BLaER1 (cell line): ENCODE results near the gene DAZL.

ENCODE experiments used
- H3K27ac ChIP-seq: shearing (Covaris generic); formaldehyde crosslinking; 2 replicates; pipeline ENCODE4 v1.8.1; 2022
- H3K27me3 ChIP-seq: shearing (Covaris generic); formaldehyde crosslinking; 2 replicates; pipeline ENCODE4 v1.8.1; 2022
- H3K36me3 ChIP-seq: shearing (Covaris generic); formaldehyde crosslinking; 2 replicates; pipeline ENCODE4 v1.8.1; 2022
- H3K4me1 ChIP-seq: shearing (Covaris generic); formaldehyde crosslinking; 2 replicates; pipeline ENCODE4 v1.8.1; 2022
- H3K4me2 ChIP-seq: shearing (Covaris generic); formaldehyde crosslinking; 2 replicates; pipeline ENCODE4 v1.8.1; 2022
- H3K4me3 ChIP-seq: shearing (Covaris generic); formaldehyde crosslinking; 2 replicates; pipeline ENCODE4 v1.8.1; 2022
- H3K9ac ChIP-seq: shearing (Covaris generic); formaldehyde crosslinking; 2 replicates; pipeline ENCODE4 v1.8.1; 2022
- H3K9me3 ChIP-seq: shearing (Covaris generic); formaldehyde crosslinking; 2 replicates; pipeline ENCODE4 v1.8.1; 2022
- H4K20me1 ChIP-seq: shearing (Covaris generic); formaldehyde crosslinking; 2 replicates; pipeline ENCODE4 v1.8.1; 2022
- Cebpa-rat ChIP-seq: shearing (Covaris generic); IDR thresholded peaks from 2 replicates; pipeline ENCODE4 v1.8.1; 2022

The DAZL gene

DNA sequence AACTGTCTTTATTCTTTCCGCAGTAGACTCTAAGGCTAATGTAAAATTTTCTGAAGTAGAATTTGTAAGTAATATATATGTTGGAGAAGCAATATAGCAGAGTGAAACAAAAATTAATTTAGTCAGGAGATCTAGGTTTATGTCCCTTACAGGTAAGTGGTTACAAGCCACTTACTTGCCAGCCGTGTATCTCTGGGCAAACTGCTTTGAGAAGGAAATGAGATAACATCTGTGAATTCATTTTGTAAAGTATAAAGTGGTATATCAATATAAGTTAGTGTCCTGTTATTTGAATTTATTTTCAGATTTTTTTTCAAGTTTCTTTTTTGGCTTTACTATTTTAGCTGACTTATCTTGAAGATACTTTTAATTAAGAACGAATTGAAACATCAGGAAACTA lies 5.5 kb downstream of the DAZL start:
- Histone ChIP-seq H3K27ac (no peak overlapping the region), H3K4me2 (no peak overlapping the region), H3K27me3 (no peaks in the 10 kb centered on the region), H3K36me3 (no peaks in the 10 kb centered on the region), H4K20me1 (no peaks in the 10 kb centered on the region), H3K9ac (no peak overlapping the region), H3K4me1 (no peaks in the 10 kb centered on the region), H3K4me3 (no peak overlapping the region), H3K9me3 (no peaks in the 10 kb centered on the region; the same call in 1 of the 2 replicates)
- TF ChIP-seq Cebpa-rat, result no peak

GRCh38 chr3:16596352-16597032 lies 8.7 kb downstream of the DAZL start:
- Histone ChIP-seq H3K9ac (no peak overlapping the region), H3K36me3 (no peaks in the 10 kb centered on the region), H3K4me2 (no peak overlapping the region), H4K20me1 (no peaks in the 10 kb centered on the region), H3K4me1 (no peaks in the 10 kb centered on the region), H3K4me3 (no peak overlapping the region), H3K27me3 (no peaks in the 10 kb centered on the region), H3K27ac (no peak overlapping the region), H3K9me3 (no peaks in the 10 kb centered on the region)
- TF ChIP-seq Cebpa-rat, result no peak

DNA sequence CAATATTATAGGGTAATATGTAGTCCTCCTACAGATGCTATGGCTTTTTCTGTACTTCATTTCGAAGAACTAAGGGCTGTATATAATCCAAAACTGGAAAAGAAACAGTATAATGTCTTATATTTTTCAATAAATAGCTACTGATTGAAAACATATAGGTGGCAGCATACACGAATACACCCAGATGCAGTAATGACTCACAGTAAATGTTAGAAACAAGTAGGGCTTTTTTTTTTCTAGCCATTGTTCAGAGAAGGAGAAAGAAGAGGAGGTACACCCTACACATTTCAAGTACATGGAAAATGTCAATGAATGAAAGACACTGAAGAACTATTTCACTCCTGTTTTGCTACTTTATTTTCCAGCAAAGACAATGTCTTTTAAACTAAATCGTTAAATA lies 9.4 kb downstream of the DAZL start:
- H3K27me3 ChIP-seq, result no peaks in the 10 kb centered on the region
- H3K9ac ChIP-seq, result no peak overlapping the region
- no peaks in the 10 kb centered on the region for H4K20me1 ChIP-seq
- H3K36me3 ChIP-seq, result no peaks in the 10 kb centered on the region
- TF ChIP-seq Cebpa-rat, result no peak
- H3K4me3 ChIP-seq, result no peak overlapping the region
- no peaks in the 10 kb centered on the region for H3K4me1 ChIP-seq
- no peak overlapping the region for H3K27ac ChIP-seq
- H3K4me2 ChIP-seq, result no peak overlapping the region
- no peaks in the 10 kb centered on the region for H3K9me3 ChIP-seq

- H3K4me1 ChIP-seq, result no peaks in the 10 kb centered on the region
- H3K36me3 ChIP-seq, result no peaks in the 10 kb centered on the region
- no peak for TF ChIP-seq Cebpa-rat
- H3K27ac ChIP-seq, result no peak overlapping the region
- H3K27me3 ChIP-seq, result no peaks in the 10 kb centered on the region
- H3K4me3 ChIP-seq, result no peak overlapping the region
- H3K9me3 ChIP-seq, result no peaks in the 10 kb centered on the region
- H3K9ac ChIP-seq, result no peak overlapping the region
- no peaks in the 10 kb centered on the region for H4K20me1 ChIP-seq
- H3K4me2 ChIP-seq, result no peak overlapping the region
Measured at GRCh38 chr3:16589867-16590624, 15.2 kb downstream of the DAZL start.

DNA sequence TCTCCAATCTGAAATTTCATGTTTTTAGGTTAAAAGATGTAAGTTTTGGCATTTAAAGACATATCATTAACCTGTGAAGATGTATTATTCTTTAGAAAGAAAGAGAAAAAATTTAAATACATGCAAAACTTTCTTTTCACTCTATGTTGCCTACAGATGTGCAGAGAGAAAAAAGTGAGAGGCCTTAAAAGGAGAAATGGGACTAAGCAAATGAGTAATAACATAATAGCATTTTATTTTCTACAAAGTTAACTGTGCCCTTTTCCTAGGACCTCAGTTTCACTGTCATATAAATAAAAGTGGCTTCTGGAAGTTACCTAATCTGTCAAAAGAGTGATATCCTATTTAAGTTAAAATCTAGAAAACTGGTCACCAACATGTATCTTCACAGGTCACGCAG lies 16.1 kb downstream of the DAZL start:
- no peaks in the 10 kb centered on the region for H3K27me3 ChIP-seq
- no peaks in the 10 kb centered on the region for H3K4me1 ChIP-seq
- TF ChIP-seq Cebpa-rat, result no peak
- H3K36me3 ChIP-seq, result no peaks in the 10 kb centered on the region
- H3K9ac ChIP-seq, result no peak overlapping the region
- H4K20me1 ChIP-seq, result no peaks in the 10 kb centered on the region
- H3K4me3 ChIP-seq, result no peak overlapping the region
- no peak overlapping the region for H3K27ac ChIP-seq
- no peaks in the 10 kb centered on the region for H3K9me3 ChIP-seq
- no peak overlapping the region for H3K4me2 ChIP-seq

DNA sequence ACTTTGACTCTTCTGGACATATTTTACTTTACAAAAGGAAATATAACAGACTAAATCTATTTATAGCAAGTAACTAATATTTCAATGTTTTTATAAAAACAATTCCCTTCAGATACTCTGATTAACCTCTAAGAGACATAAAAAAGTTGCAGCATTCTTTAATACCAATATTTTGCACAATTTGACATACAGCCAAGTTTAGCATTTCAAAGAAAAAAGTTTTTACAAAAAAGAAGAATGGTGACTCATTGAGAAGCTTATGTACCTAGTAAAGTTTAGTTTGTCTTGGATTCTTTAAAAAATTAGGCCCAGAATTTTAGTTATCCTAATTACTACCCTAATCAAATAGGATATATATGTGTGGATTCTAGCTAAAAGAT lies 17.6 kb downstream of the DAZL start:
- TF ChIP-seq Cebpa-rat, result no peak
- H3K4me2 ChIP-seq, result no peak overlapping the region
- no peak overlapping the region for H3K27ac ChIP-seq
- no peaks in the 10 kb centered on the region for H3K9me3 ChIP-seq
- no peaks in the 10 kb centered on the region for H3K27me3 ChIP-seq
- H3K9ac ChIP-seq, result no peak overlapping the region
- no peaks in the 10 kb centered on the region for H3K4me1 ChIP-seq
- no peaks in the 10 kb centered on the region for H3K36me3 ChIP-seq
- no peak overlapping the region for H3K4me3 ChIP-seq
- H4K20me1 ChIP-seq, result no peaks in the 10 kb centered on the region

DNA sequence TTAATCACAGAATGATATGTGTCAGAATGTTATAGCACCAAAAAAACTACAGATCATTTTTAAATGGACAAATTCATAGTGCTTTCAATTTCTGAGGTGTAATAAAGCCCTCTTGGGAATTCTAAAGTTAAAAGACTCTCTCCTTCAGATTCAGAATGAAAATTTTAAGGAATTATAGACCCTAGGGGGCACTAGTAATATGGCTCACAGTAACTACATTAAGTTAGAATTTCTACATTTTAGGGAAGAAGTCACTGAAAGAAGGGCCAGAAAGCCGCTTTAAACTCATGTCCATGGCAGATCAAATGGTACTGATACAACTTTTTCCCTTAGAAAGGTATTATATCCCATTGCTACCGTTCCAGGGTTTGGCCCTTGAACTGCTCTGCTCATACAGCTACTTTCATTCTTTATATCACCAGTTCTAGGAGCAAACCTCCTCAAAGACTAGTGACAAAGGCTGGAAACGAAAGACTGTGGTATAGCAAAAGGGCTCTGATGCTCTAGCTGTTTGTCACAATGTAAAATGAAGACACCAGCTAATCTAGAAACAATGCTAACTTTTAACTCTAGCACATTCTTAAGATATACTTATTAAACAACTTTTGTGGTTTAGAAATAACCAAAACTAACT lies 18.1 kb downstream of the DAZL start:
- no peaks in the 10 kb centered on the region for H3K9me3 ChIP-seq
- H3K27me3 ChIP-seq, result no peaks in the 10 kb centered on the region
- H4K20me1 ChIP-seq, result no peaks in the 10 kb centered on the region
- TF ChIP-seq Cebpa-rat, result no peak
- H3K4me3 ChIP-seq, result no peak overlapping the region
- no peaks in the 10 kb centered on the region for H3K4me1 ChIP-seq
- no peak overlapping the region for H3K4me2 ChIP-seq
- no peak overlapping the region for H3K27ac ChIP-seq
- no peaks in the 10 kb centered on the region for H3K36me3 ChIP-seq
- no peak overlapping the region for H3K9ac ChIP-seq

- no peak for TF ChIP-seq Cebpa-rat
- Histone ChIP-seq H3K9me3 (no peaks in the 10 kb centered on the region), H3K4me1 (no peaks in the 10 kb centered on the region), H4K20me1 (no peaks in the 10 kb centered on the region), H3K27ac (no peak overlapping the region), H3K4me2 (no peak overlapping the region), H3K36me3 (no peaks in the 10 kb centered on the region), H3K9ac (no peak overlapping the region), H3K27me3 (no peaks in the 10 kb centered on the region), H3K4me3 (no peak overlapping the region)
Measured at GRCh38 chr3:16584880-16585279, 20.3 kb downstream of the DAZL start.

GRCh38 chr3:16583551-16583950 lies 21.7 kb downstream of the DAZL start:
- Histone ChIP-seq H3K9me3 (no peaks in the 10 kb centered on the region), H3K9ac (no peak overlapping the region), H3K27ac (no peak overlapping the region), H3K4me1 (no peaks in the 10 kb centered on the region), H3K4me3 (no peak overlapping the region), H3K4me2 (no peak overlapping the region), H3K27me3 (no peaks in the 10 kb centered on the region), H3K36me3 (no peaks in the 10 kb centered on the region), H4K20me1 (no peaks in the 10 kb centered on the region)
- TF ChIP-seq Cebpa-rat, result no peak

GRCh38 chr3:16570113-16570512 lies 35.1 kb downstream of the DAZL start:
- H3K4me2 ChIP-seq, result no peak overlapping the region
- H3K4me3 ChIP-seq, result no peak overlapping the region
- H3K27ac ChIP-seq, result no peak overlapping the region
- no peaks in the 10 kb centered on the region for H3K4me1 ChIP-seq
- H3K9me3 ChIP-seq, result 0 out of 2 replicates have a peak, but pooled peaks cover 4% of the 10 kb centered on the region
- H3K36me3 ChIP-seq, result no peaks in the 10 kb centered on the region
- TF ChIP-seq Cebpa-rat, result no peak
- H4K20me1 ChIP-seq, result no peaks in the 10 kb centered on the region
- H3K9ac ChIP-seq, result no peak overlapping the region
- no peaks in the 10 kb centered on the region for H3K27me3 ChIP-seq
